Vagina (tissue), 2 donors: Measurements from ENCODE around the gene CFAP73. TPM values are rescaled to one million over a fixed set of nuclear protein-coding genes. Genes with fewer than 3 reads are reported as not detected.

Experiments
- DNase-seq, 2 donors: peaks; one replicate each; pipeline ENCODE4 v3.0.0-alpha.2; 2017; ENCODE audit errors: extremely low spot score in 2 of 2
- H3K27ac ChIP-seq: fragments of 200-600 bp; sonication (generic); one replicate; pipeline ENCODE4 v1.5.1; 2019
- H3K27me3 ChIP-seq: fragments of 200-600 bp; sonication (generic); one replicate; pipeline ENCODE4 v1.5.1; 2019
- H3K36me3 ChIP-seq, 2 donors: fragments of 200-600 bp; sonication (generic); one replicate each; pipeline ENCODE4 v1.5.1; 2017 to 2019
- H3K4me1 ChIP-seq: fragments of 200-600 bp; sonication (generic); one replicate; pipeline ENCODE4 v1.5.1; 2019
- H3K4me3 ChIP-seq, 2 donors: fragments of 200-600 bp; sonication (generic); 1 replicate in 1 of 2; 2 replicates in 1 of 2; pipeline ENCODE4 v1.5.1; 2016 to 2019
- H3K9me3 ChIP-seq: fragments of 200-600 bp; sonication (generic); one replicate; pipeline ENCODE4 v1.5.1; 2019
- CTCF ChIP-seq, 3 experiments: fragments of 450-650 bp in 2 of 3; fragments of 200-600 bp in 1 of 3; sonication (generic) in 1 of 3; IDR thresholded peaks; one replicate each; pipeline ENCODE4 v1.5.1; 2017 to 2019; ENCODE audit warnings: antibody characterized with exemption in 3 of 3, mild to moderate bottlenecking in 2 of 3, moderate library complexity in 2 of 3
- POLR2A ChIP-seq, 2 donors: fragments of 450-650 bp; IDR thresholded peaks; one replicate each; pipeline ENCODE4 v1.6.1; 2017; ENCODE audit warnings: antibody characterized with exemption in 2 of 2, mild to moderate bottlenecking in 2 of 2, moderate library complexity in 2 of 2
- POLR2AphosphoS5 ChIP-seq, 2 donors: sonication (generic); formaldehyde crosslinking; IDR thresholded peaks; one replicate each; pipeline ENCODE4 v1.9.0; 2017; ENCODE audit warnings: antibody characterized with exemption in 2 of 2, mild to moderate bottlenecking in 2 of 2, low read depth in 1 of 2; ENCODE audit not compliant: insufficient read depth in 1 of 2
- intact Hi-C: fragments of 100-400 bp; cut with DNase I; formaldehyde crosslinking; loops from one replicate; pipeline ENCODE4 v1.15.1; 2023
- total RNA-seq: library from RNA; depleted of rRNA; stranded (reverse); fragments of >200 nt; gene quantifications from one replicate; pipeline ENCODE4 v1.2.3, GENCODE V29; 2016

The CFAP73 gene
- total RNA-seq, 1 donor from 2014 or later = not detected

- no peak for TF ChIP-seq CTCF (IDR thresholded peaks at IDR 0.05)
- no peak for TF ChIP-seq POLR2AphosphoS5 (IDR thresholded peaks at IDR 0.05; ENCODE audit: insufficient read depth in 1 of 2, low read depth in 1 of 2)
- no peak for TF ChIP-seq POLR2A (IDR thresholded peaks at IDR 0.05)
- intact Hi-C loops = loop anchor here (10.0 kb wide), 1 partner anchor 1425 kb away; no protein-coding TSS in a partner anchor
- DNase-seq = no peak
- Histone ChIP-seq H3K27me3 (no peaks in the 10 kb centered on the region), H3K4me3 (no peak overlapping the region), H3K4me1 (peaks cover under 1% of the 10 kb centered on the region), H3K27ac (no peak overlapping the region), H3K9me3 (no peaks in the 10 kb centered on the region), H3K36me3 (peaks cover under 1 to 71% of the 10 kb centered on the region in 2 donors)
Measured at GRCh38 chr12:113159937-113160336, 10.4 kb downstream of the CFAP73 start.

GRCh38 chr12:113161415-113162016, 12.0 kb downstream of the CFAP73 start:
- no peaks in the 10 kb centered on the region for H3K9me3 ChIP-seq
- H3K4me3 ChIP-seq = no peak overlapping the region
- no peak overlapping the region for H3K27ac ChIP-seq
- peaks cover 7 to 86% of the 10 kb centered on the region in 2 donors for H3K36me3 ChIP-seq
- DNase-seq = no peak
- H3K4me1 ChIP-seq = no peaks in the 10 kb centered on the region
- H3K27me3 ChIP-seq = no peaks in the 10 kb centered on the region
- no peak for TF ChIP-seq CTCF (IDR thresholded peaks at IDR 0.05)
- TF ChIP-seq POLR2A (IDR thresholded peaks at IDR 0.05) = no peak
- TF ChIP-seq POLR2AphosphoS5 (IDR thresholded peaks at IDR 0.05; ENCODE audit: insufficient read depth in 1 of 2, low read depth in 1 of 2) = no peak
- intact Hi-C loops = no loop called here

- H3K27me3 ChIP-seq = no peaks in the 10 kb centered on the region
- H3K36me3 ChIP-seq = peaks cover 7 to 86% of the 10 kb centered on the region in 2 donors
- H3K4me3 ChIP-seq = no peak overlapping the region
- H3K9me3 ChIP-seq = no peaks in the 10 kb centered on the region
- no peak for DNase-seq
- no peak overlapping the region for H3K27ac ChIP-seq
- TF ChIP-seq POLR2AphosphoS5 (IDR thresholded peaks at IDR 0.05; ENCODE audit: insufficient read depth in 1 of 2, low read depth in 1 of 2) (no peak), POLR2A (IDR thresholded peaks at IDR 0.05) (no peak), CTCF (IDR thresholded peaks at IDR 0.05) (no peak)
- H3K4me1 ChIP-seq = no peaks in the 10 kb centered on the region
- intact Hi-C loops = no loop called here
Measured at GRCh38 chr12:113162102-113163029, 12.8 kb downstream of the CFAP73 start.

- no peaks in the 10 kb centered on the region for H3K4me1 ChIP-seq
- H3K27me3 ChIP-seq = no peaks in the 10 kb centered on the region
- no peak for DNase-seq
- intact Hi-C loops = no loop called here
- H3K9me3 ChIP-seq = no peaks in the 10 kb centered on the region
- H3K27ac ChIP-seq = no peak overlapping the region
- TF ChIP-seq POLR2A (IDR thresholded peaks at IDR 0.05) (no peak), POLR2AphosphoS5 (IDR thresholded peaks at IDR 0.05; ENCODE audit: insufficient read depth in 1 of 2, low read depth in 1 of 2) (no peak), CTCF (IDR thresholded peaks at IDR 0.05) (no peak)
- H3K4me3 ChIP-seq = no peak overlapping the region
- H3K36me3 ChIP-seq = peaks cover 7 to 88% of the 10 kb centered on the region in 2 donors
Measured at GRCh38 chr12:113163030-113163360, 13.5 kb downstream of the CFAP73 start.

GRCh38 chr12:113164014-113164413, 14.5 kb downstream of the CFAP73 start:
- no peaks in the 10 kb centered on the region for H3K27me3 ChIP-seq
- H3K4me1 ChIP-seq = no peaks in the 10 kb centered on the region
- no peak for DNase-seq
- intact Hi-C loops = no loop called here
- H3K27ac ChIP-seq = no peak overlapping the region
- TF ChIP-seq POLR2A (IDR thresholded peaks at IDR 0.05) (no peak), POLR2AphosphoS5 (IDR thresholded peaks at IDR 0.05; ENCODE audit: insufficient read depth in 1 of 2, low read depth in 1 of 2) (no peak), CTCF (IDR thresholded peaks at IDR 0.05) (no peak)
- peaks cover 10 to 88% of the 10 kb centered on the region in 2 donors for H3K36me3 ChIP-seq
- H3K4me3 ChIP-seq = no peak overlapping the region
- H3K9me3 ChIP-seq = no peaks in the 10 kb centered on the region
